Calu3 (cell line): ENCODE results near the gene HMGCS1. TPM values are rescaled to one million over a fixed set of nuclear protein-coding genes. Genes with fewer than 3 reads are reported as not detected.
A peak's percentile ranks its signal among the peaks of the same experiment; 100 is the strongest.

Experiments used
- BruUV-seq: library from RNA; stranded (reverse); fragments of 400-500 nt; replicated peaks from 2 replicates; lab custom pipeline; 2021; lab: Mats Ljungman, UMichigan
- CTCF ChIA-PET: fragments of 300-600 bp; sonication (Branson Sonifier 250); formaldehyde crosslinking; loops from one replicate; lab custom pipeline; 2022; ENCODE audit warnings: antibody characterized with exemption; lab: Charles Lee
- DNase-seq: peaks from one replicate; pipeline ENCODE4 v3.0.0; 2022
- H3K27ac Mint-ChIP-seq: one replicate; pipeline ENCODE4 v1.8.0; 2022; ENCODE audit warnings: mixed read lengths; ENCODE audit not compliant: unreplicated experiment
- H3K27me3 Mint-ChIP-seq: one replicate; pipeline ENCODE4 v1.8.0; 2022; ENCODE audit warnings: mixed read lengths; ENCODE audit not compliant: unreplicated experiment
- H3K36me3 Mint-ChIP-seq: one replicate; pipeline ENCODE4 v1.8.0; 2022; ENCODE audit warnings: mild to moderate bottlenecking, moderate library complexity, mixed read lengths; ENCODE audit not compliant: insufficient read depth, unreplicated experiment
- H3K4me1 Mint-ChIP-seq: one replicate; pipeline ENCODE4 v1.8.0; 2022; ENCODE audit warnings: mild to moderate bottlenecking, low read depth, mixed read lengths; ENCODE audit not compliant: unreplicated experiment
- H3K4me3 Mint-ChIP-seq: one replicate; pipeline ENCODE4 v1.8.0; 2022; ENCODE audit warnings: mild to moderate bottlenecking, low read depth, moderate library complexity, mixed read lengths; ENCODE audit not compliant: unreplicated experiment
- H3K9me3 Mint-ChIP-seq: one replicate; pipeline ENCODE4 v1.8.0; 2022; ENCODE audit warnings: low read depth, mixed read lengths; ENCODE audit not compliant: unreplicated experiment
- CTCF ChIP-seq: fragments of 200-600 bp; IDR thresholded peaks from one replicate; pipeline ENCODE4 v1.8.0; 2022; ENCODE audit warnings: antibody characterized with exemption; ENCODE audit not compliant: unreplicated experiment
- intact Hi-C: fragments of 100-400 bp; cut with micrococcal nuclease; formaldehyde crosslinking; loops from one replicate; pipeline ENCODE4 v1.10.0; 2022; ENCODE audit not compliant: unreplicated experiment
- total RNA-seq: library from RNA; stranded (reverse); gene quantifications from 2 replicates; pipeline ENCODE4 v1.2.3, GENCODE V29; 2022

The HMGCS1 gene
- total RNA-seq, 1 experiment from 2014 or later, result 249 TPM

- Mint-ChIP-seq H3K9me3 (no peaks in the 10 kb centered on the region), H3K36me3 (peaks cover 85% of the 10 kb centered on the region), H3K4me1 (peaks cover 9% of the 10 kb centered on the region), H3K27me3 (no peaks in the 10 kb centered on the region), H3K4me3 (no peak overlapping the region), H3K27ac (peak overlapping the region; percentile 83)
- no peak for DNase-seq
- no TSS peak for BruUV-seq
- intact Hi-C loops, result no loop called here
- CTCF ChIA-PET, result interaction anchor here (0.5 kb wide), 1 partner anchor 90 kb away, joined by 11 read pairs; no protein-coding TSS in a partner anchor
- no peak for TF ChIP-seq CTCF
Observed at GRCh38 chr5:43286623-43287022, 26.6 kb downstream of the HMGCS1 start.

GRCh38 chr5:43281840-43282658 is 31.2 kb downstream of the HMGCS1 start:
- no peaks in the 10 kb centered on the region for H3K9me3 Mint-ChIP-seq
- no peaks in the 10 kb centered on the region for H3K4me1 Mint-ChIP-seq
- no peak for TF ChIP-seq CTCF
- CTCF ChIA-PET, result no interaction called here
- no peaks in the 10 kb centered on the region for H3K27me3 Mint-ChIP-seq
- peak overlapping the region; percentile 14 for H3K27ac Mint-ChIP-seq
- no peak for DNase-seq
- H3K36me3 Mint-ChIP-seq, result peaks cover 44% of the 10 kb centered on the region
- BruUV-seq, result no TSS peak
- intact Hi-C loops, result no loop called here
- H3K4me3 Mint-ChIP-seq, result no peak overlapping the region

- Mint-ChIP-seq H3K27ac (no peak overlapping the region), H3K4me3 (no peak overlapping the region), H3K27me3 (peaks cover 13% of the 10 kb centered on the region), H3K36me3 (peaks cover 21% of the 10 kb centered on the region), H3K4me1 (no peaks in the 10 kb centered on the region), H3K9me3 (no peaks in the 10 kb centered on the region)
- intact Hi-C loops, result no loop called here
- no TSS peak for BruUV-seq
- DNase-seq, result no peak
- TF ChIP-seq CTCF, result no peak
- CTCF ChIA-PET, result no interaction called here
Observed at GRCh38 chr5:43279548-43280274, 33.5 kb downstream of the HMGCS1 start.

GRCh38 chr5:43275391-43275790 is 37.8 kb downstream of the HMGCS1 start:
- no peak for DNase-seq
- Mint-ChIP-seq H3K9me3 (no peaks in the 10 kb centered on the region), H3K27me3 (peaks cover 13% of the 10 kb centered on the region), H3K4me1 (no peaks in the 10 kb centered on the region), H3K4me3 (no peak overlapping the region), H3K36me3 (no peaks in the 10 kb centered on the region), H3K27ac (no peak overlapping the region)
- TF ChIP-seq CTCF, result no peak
- CTCF ChIA-PET, result no interaction called here
- intact Hi-C loops, result no loop called here
- BruUV-seq, result no TSS peak
